CD14-positive monocyte (primary cell): ENCODE results near the gene KIDINS220. TPM values are rescaled to one million over a fixed set of nuclear protein-coding genes. Genes with fewer than 3 reads are reported as not detected.
A peak's percentile ranks its signal among the peaks of the same experiment; 100 is the strongest.

Source experiments
- DNase-seq, 3 donors: peaks; one replicate each; pipeline ENCODE4 v3.0.0-alpha.2; 2011 to 2022
- H2AFZ ChIP-seq: 2 replicates; pipeline ENCODE4 v1.6.0; 2012; ENCODE audit warnings: mild to moderate bottlenecking, low read depth, low read length, inconsistent platforms; ENCODE audit not compliant: insufficient read depth, poor library complexity, severe bottlenecking
- H3K27ac ChIP-seq, 2 donors: 1 replicate in 1 of 2; 2 replicates in 1 of 2; pipeline ENCODE4 v1.5.1; 2012 to 2013; ENCODE audit warnings: low read length in 2 of 2, control low read depth in 1 of 2, inconsistent platforms in 1 of 2, low read depth in 1 of 2, mild to moderate bottlenecking in 1 of 2
- H3K27me3 ChIP-seq, 2 donors: one replicate each; pipeline versions ENCODE4 v1.6.0 to v1.6.1; 2011 to 2013; ENCODE audit warnings: low read length in 2 of 2; ENCODE audit not compliant: control insufficient read depth in 2 of 2, insufficient read depth in 2 of 2
- H3K36me3 ChIP-seq, 2 donors: replicated peaks in 1 of 2; 1 replicate in 1 of 2; 2 replicates in 1 of 2; pipeline versions ENCODE4 v1.5.1 to v1.6.1; 2012 to 2013; ENCODE audit warnings: low read length in 2 of 2, control low read depth in 1 of 2, inconsistent platforms in 1 of 2, mild to moderate bottlenecking in 1 of 2; ENCODE audit not compliant: insufficient read depth in 2 of 2, control insufficient read depth in 1 of 2
- H3K4me1 ChIP-seq, 2 donors: 1 replicate in 1 of 2; 2 replicates in 1 of 2; pipeline versions ENCODE4 v1.5.1 to v1.6.1; 2012 to 2013; ENCODE audit warnings: low read length in 2 of 2, control low read depth in 1 of 2, inconsistent platforms in 1 of 2, mild to moderate bottlenecking in 1 of 2, moderate library complexity in 1 of 2; ENCODE audit not compliant: insufficient read depth in 2 of 2, control insufficient read depth in 1 of 2
- H3K4me2 ChIP-seq: replicated peaks from 2 replicates; pipeline ENCODE3; 2012; ENCODE audit warnings: low read length, moderate library complexity, mild to moderate bottlenecking; ENCODE audit not compliant: poor library complexity, severe bottlenecking; ENCODE audit errors: extremely low read depth
- H3K4me3 ChIP-seq, 3 experiments: fragments of 200-600 bp in 1 of 3; sonication (generic) in 1 of 3; replicated peaks in 1 of 3; 1 replicate in 2 of 3; 2 replicates in 1 of 3; pipeline ENCODE4 v1.5.1; 2011 to 2013; ENCODE audit warnings: low read length in 3 of 3, mild to moderate bottlenecking in 3 of 3, control low read depth in 2 of 3, low read depth in 2 of 3, inconsistent platforms in 1 of 3, moderate library complexity in 1 of 3
- H3K79me2 ChIP-seq: 2 replicates; pipeline ENCODE4 v1.6.0; 2012; ENCODE audit warnings: mild to moderate bottlenecking, control low read depth, inconsistent platforms, low read length, moderate library complexity; ENCODE audit not compliant: insufficient read depth
- H3K9ac ChIP-seq: 2 replicates; pipeline ENCODE4 v1.6.0; 2017; ENCODE audit warnings: low read length, mild to moderate bottlenecking; ENCODE audit not compliant: insufficient read depth, poor library complexity, severe bottlenecking
- H3K9me3 ChIP-seq, 2 donors: replicated peaks in 1 of 2; 1 replicate in 1 of 2; 2 replicates in 1 of 2; pipeline versions ENCODE4 v1.5.1 to v1.6.1; 2012 to 2013; ENCODE audit warnings: low read length in 2 of 2, control low read depth in 1 of 2; ENCODE audit not compliant: control insufficient read depth in 1 of 2, insufficient read depth in 1 of 2
- H4K20me1 ChIP-seq: 2 replicates; pipeline ENCODE4 v1.6.0; 2012; ENCODE audit warnings: mild to moderate bottlenecking, low read length, control low read depth, moderate library complexity; ENCODE audit not compliant: insufficient read depth
- H3K27ac Mint-ChIP-seq, 7 donors: one replicate each; pipeline ENCODE4 v1.8.0; 2020; ENCODE audit warnings: mild to moderate bottlenecking in 7 of 7, mixed read lengths in 7 of 7, moderate library complexity in 6 of 7, inconsistent platforms in 2 of 7
- H3K27me3 Mint-ChIP-seq, 3 donors: one replicate each; pipeline ENCODE4 v1.8.0; 2021 to 2022; ENCODE audit warnings: low read depth in 3 of 3, mild to moderate bottlenecking in 3 of 3, mixed read lengths in 3 of 3, moderate library complexity in 3 of 3, inconsistent platforms in 1 of 3
- H3K36me3 Mint-ChIP-seq, 2 donors: one replicate each; pipeline ENCODE4 v1.8.0; 2020; ENCODE audit warnings: mixed read lengths in 2 of 2, inconsistent platforms in 1 of 2, mild to moderate bottlenecking in 1 of 2
- H3K4me1 Mint-ChIP-seq: one replicate; pipeline ENCODE4 v1.8.0; 2020; ENCODE audit warnings: mild to moderate bottlenecking, mixed read lengths
- H3K4me3 Mint-ChIP-seq, 2 donors: one replicate each; pipeline ENCODE4 v1.8.0; 2020; ENCODE audit warnings: mild to moderate bottlenecking in 2 of 2, mixed read lengths in 2 of 2, moderate library complexity in 1 of 2
- H3K9me3 Mint-ChIP-seq, 7 donors: one replicate each; pipeline ENCODE4 v1.8.0; 2020 to 2022; ENCODE audit warnings: mixed read lengths in 7 of 7, mild to moderate bottlenecking in 6 of 7, moderate library complexity in 6 of 7, inconsistent platforms in 2 of 7
- CTCF ChIP-seq: fragments of 200-600 bp; IDR thresholded peaks from one replicate; pipeline ENCODE4 v1.8.0; 2022; ENCODE audit warnings: antibody characterized with exemption, mild to moderate bottlenecking
- WGBS: methylation state at CpG from one replicate; pipeline ENCODE4 v1.1.5; 2013; ENCODE audit warnings: missing lambda C conversion rate; ENCODE audit not compliant: insufficient coverage; 5-methylcytosine and 5-hydroxymethylcytosine counted together
- intact Hi-C, 2 donors: fragments of 100-400 bp; cut with micrococcal nuclease; formaldehyde crosslinking; loops; one replicate each; pipeline versions ENCODE4 v1.15.0 to v1.15.1; 2023
- polyA plus RNA-seq, 3 donors: library from polyadenylated mRNA; depleted of rRNA in 1 of 3; unstranded in 2 of 3; stranded (reverse) in 1 of 3; fragments of 300-500 nt in 2 of 3; fragments of >200 nt in 1 of 3; fragmentation: Illumina TruSeq in 2 of 3; gene quantifications; 1 replicate in 2 of 3; 2 replicates in 1 of 3; pipeline ENCODE4 v1.2.3, GENCODE V29; 2012 to 2021

Gene KIDINS220
- polyA plus RNA-seq, 3 donors = 12.1 to 26.7 (median 26.3) TPM

DNA sequence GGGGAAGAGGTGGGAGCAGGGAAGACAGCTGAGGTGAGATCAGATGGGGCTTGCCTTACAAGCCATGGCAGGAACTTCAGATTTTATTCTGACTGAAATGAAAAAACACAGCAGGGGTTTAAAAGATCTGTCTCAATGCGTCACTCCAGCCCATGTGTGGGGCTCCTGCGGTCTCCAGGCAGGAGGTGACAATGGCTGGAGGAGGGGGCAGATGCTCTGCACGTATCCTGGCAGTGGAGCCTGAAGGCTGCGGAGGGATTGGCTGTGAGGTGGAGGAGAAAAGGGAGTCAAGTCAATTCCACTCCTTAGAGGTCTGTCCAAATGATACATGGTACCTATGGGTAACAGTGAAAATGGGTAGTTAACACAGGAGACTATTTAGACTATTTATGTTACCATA, 40.5 kb upstream of the KIDINS220 start:
- TF ChIP-seq CTCF = no peak
- H3K27ac Mint-ChIP-seq = peak overlapping the region in 2 of 7 donors; percentile 3 to 59
- Histone ChIP-seq H3K9me3 (no peaks in the 10 kb centered on the region), H2AFZ (no peak overlapping the region), H3K9ac (no peak overlapping the region), H3K79me2 (no peaks in the 10 kb centered on the region), H3K27me3 (no peaks in the 10 kb centered on the region), H3K36me3 (peaks cover 21 to 46% of the 10 kb centered on the region in 2 donors), H4K20me1 (no peaks in the 10 kb centered on the region), H3K4me2 (no peak overlapping the region), H3K4me1 (no peaks in the 10 kb centered on the region), H3K27ac (no peak overlapping the region), H3K4me3 (no peak overlapping the region)
- intact Hi-C loops = no loop called here
- peaks cover 0 to 1% (median 0%) of the 10 kb centered on the region in 7 donors for H3K9me3 Mint-ChIP-seq
- no peak overlapping the region for H3K4me3 Mint-ChIP-seq
- WGBS = 95% methylated on average over 2 of the region's 4 CpGs
- H3K27me3 Mint-ChIP-seq = no peaks in the 10 kb centered on the region
- DNase-seq = no peak
- peaks cover 42 to 44% of the 10 kb centered on the region in 2 donors for H3K36me3 Mint-ChIP-seq
- H3K4me1 Mint-ChIP-seq = peaks cover 3% of the 10 kb centered on the region

DNA sequence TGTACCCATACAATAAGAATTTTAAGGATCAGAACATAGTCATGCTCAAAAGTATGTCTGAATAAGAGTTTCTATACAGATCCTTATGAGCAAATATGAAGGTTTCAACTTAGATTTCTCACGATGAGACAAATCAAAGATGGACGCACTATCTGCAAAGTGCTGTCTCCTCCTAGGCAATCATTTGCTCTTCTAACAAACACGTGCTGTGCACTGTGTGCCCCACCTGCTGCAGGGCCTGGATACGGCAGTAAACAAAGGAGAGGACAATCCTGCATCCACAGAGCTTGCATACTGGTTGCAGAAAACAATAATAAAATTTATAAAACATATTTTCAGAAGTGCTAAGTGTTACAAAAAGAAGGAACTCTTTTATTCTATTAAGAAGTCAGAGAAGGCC, 39.9 kb upstream of the KIDINS220 start:
- no peak overlapping the region for H3K9ac ChIP-seq
- H3K9me3 Mint-ChIP-seq = peaks cover 0 to 1% (median 0%) of the 10 kb centered on the region in 7 donors
- WGBS = no CpG with 5 or more reads among the region's 4 CpGs
- H3K27ac ChIP-seq = no peak overlapping the region
- no peak for DNase-seq
- no peaks in the 10 kb centered on the region for H3K9me3 ChIP-seq
- H3K27me3 ChIP-seq = no peaks in the 10 kb centered on the region
- no peaks in the 10 kb centered on the region for H3K79me2 ChIP-seq
- no peak overlapping the region for H2AFZ ChIP-seq
- no peaks in the 10 kb centered on the region for H3K27me3 Mint-ChIP-seq
- H3K4me3 Mint-ChIP-seq = no peak overlapping the region
- peaks cover 21 to 47% of the 10 kb centered on the region in 2 donors for H3K36me3 ChIP-seq
- no peaks in the 10 kb centered on the region for H3K4me1 ChIP-seq
- H3K4me1 Mint-ChIP-seq = peaks cover 3% of the 10 kb centered on the region
- H3K4me2 ChIP-seq = no peak overlapping the region
- peaks cover 41 to 43% of the 10 kb centered on the region in 2 donors for H3K36me3 Mint-ChIP-seq
- intact Hi-C loops = no loop called here
- TF ChIP-seq CTCF = no peak
- no peak overlapping the region for H3K4me3 ChIP-seq
- H3K27ac Mint-ChIP-seq = no peak overlapping the region
- H4K20me1 ChIP-seq = no peaks in the 10 kb centered on the region
